Measurements from ENCODE around the gene PDCD2L. TPM values are rescaled to one million over a fixed set of nuclear protein-coding genes. Genes with fewer than 3 reads are reported as not detected.

The PDCD2L gene
- total and polyA plus RNA-seq, 10 of the 15 experiments (the other 5 are each of a cell fraction or from before 2014, with no cell fraction given): 7.2 to 41.3 (median 26.9) TPM

GRCh38 chr19:34357431-34357830 is 46.8 kb upstream of the PDCD2L start:
- 95% methylated on average over 4 of the region's 4 CpGs for WGBS (ENCODE audit: insufficient coverage, insufficient replicate concordance, low lambda C conversion rate, missing lambda C conversion rate)
- POLR2A ChIA-PET: interaction anchor here (0.5 kb wide), 1 partner anchor 140 kb away, joined by 10 read pairs; no protein-coding TSS in a partner anchor
- Histone ChIP-seq H3K4me2 (ENCODE audit: control insufficient read depth, insufficient read depth) (no peak overlapping the region), H3K27ac (ENCODE audit: control insufficient read depth, insufficient read depth) (0 out of 2 replicates have a peak overlapping the region, but pooled peaks have one; percentile 37), H2AFZ (ENCODE audit: control insufficient read depth, low read depth, low read length) (0 out of 2 replicates have a peak overlapping the region, but pooled peaks have one; percentile 11), H3K4me3 (no peak overlapping the region), H4K20me1 (ENCODE audit: control insufficient read depth, insufficient read depth) (no peaks in the 10 kb centered on the region), H3K36me3 (ENCODE audit: control insufficient read depth in 2 of 2, insufficient read depth in 2 of 2, low read length in 1 of 2) (peaks cover 0 to 4% of the 10 kb centered on the region in 2 experiments; a peak in 1 of 4 replicates), H3K27me3 (replicated peaks in 1 of 2; ENCODE audit: control insufficient read depth in 2 of 2, insufficient read depth in 2 of 2, low read length in 1 of 2) (no peaks in the 10 kb centered on the region), H3K9me3 (replicated peaks; ENCODE audit: control insufficient read depth, insufficient read depth, low read length) (no peaks in the 10 kb centered on the region), H3K9ac (ENCODE audit: control insufficient read depth, insufficient read depth, low read length) (0 out of 2 replicates have a peak overlapping the region, but pooled peaks have one; percentile 7), H3K4me1 (ENCODE audit: control insufficient read depth, insufficient read depth, low read length) (peaks cover 21% of the 10 kb centered on the region), H3K79me2 (ENCODE audit: control insufficient read depth, insufficient read depth, low read length) (peaks cover 3% of the 10 kb centered on the region)
- CTCF ChIA-PET: interaction anchor here (0.5 to 2.9 kb wide), 5 partner anchors 9 to 130 kb away, joined by 3 to 13 read pairs (median 5); no protein-coding TSS in a partner anchor
- FAIRE-seq (no peak), DNase-seq (ENCODE audit: low read depth, low spot score) (no peak), ATAC-seq (no peak)
- no peak for TF ChIP-seq NFIC (IDR thresholded peaks at IDR 0.05; ENCODE audit: low read depth, low read length)
- SMC1A ChIA-PET (ENCODE audit: uncharacterized antibody, unreplicated experiment): interaction anchor here (1.3 kb wide), 1 partner anchor 153 kb away, joined by 3 read pairs; no protein-coding TSS in a partner anchor
- RAD21 ChIA-PET (ENCODE audit: unreplicated experiment): no interaction called here
- in situ Hi-C loops (cut with MboI): no loop called here
- BruUV-seq (replicated peaks): no TSS peak
- intact Hi-C loops (cut with micrococcal nuclease; ENCODE audit: unreplicated experiment): no loop called here

GRCh38 chr19:34359140-34359953 is 44.9 kb upstream of the PDCD2L start:
- peak overlapping the region; percentile 46; the same call in 1 of the 2 replicates for H3K4me3 ChIP-seq
- ATAC-seq: peak; percentile 98
- SMC1A ChIA-PET (ENCODE audit: uncharacterized antibody, unreplicated experiment): interaction anchor here (0.6 to 1.7 kb wide), 6 partner anchors 8 to 869 kb away, joined by 3 to 6 read pairs (median 4); partner anchors contain the start of gene FAM187B
- H3K27me3 ChIP-seq (replicated peaks in 1 of 2; ENCODE audit: control insufficient read depth in 2 of 2, insufficient read depth in 2 of 2, low read length in 1 of 2): no peaks in the 10 kb centered on the region
- no peaks in the 10 kb centered on the region for H4K20me1 ChIP-seq (ENCODE audit: control insufficient read depth, insufficient read depth)
- peak; percentile 73 for FAIRE-seq
- DNase-seq (ENCODE audit: low read depth, low spot score): peak; percentile 99
- in situ Hi-C loops (cut with MboI): no loop called here
- H3K36me3 ChIP-seq (ENCODE audit: control insufficient read depth in 2 of 2, insufficient read depth in 2 of 2, low read length in 1 of 2): no peaks in the 10 kb centered on the region
- H2AFZ ChIP-seq (ENCODE audit: control insufficient read depth, low read depth, low read length): peak overlapping the region; percentile 93
- peak overlapping the region; percentile 75 for H3K9ac ChIP-seq (ENCODE audit: control insufficient read depth, insufficient read depth, low read length)
- RAD21 ChIA-PET (ENCODE audit: unreplicated experiment): interaction anchor here (2.3 kb wide), 1 partner anchor 71 kb away, joined by 6 read pairs; no protein-coding TSS in a partner anchor
- H3K4me1 ChIP-seq (ENCODE audit: control insufficient read depth, insufficient read depth, low read length): peaks cover 21% of the 10 kb centered on the region
- H3K9me3 ChIP-seq (replicated peaks; ENCODE audit: control insufficient read depth, insufficient read depth, low read length): no peaks in the 10 kb centered on the region
- intact Hi-C loops (cut with micrococcal nuclease; ENCODE audit: unreplicated experiment): no loop called here
- 6% methylated on average over 61 of the region's 61 CpGs for WGBS (ENCODE audit: insufficient coverage, insufficient replicate concordance, low lambda C conversion rate, missing lambda C conversion rate)
- POLR2A ChIA-PET: interaction anchor here (0.5 to 1.7 kb wide), 8 partner anchors 44 to 1279 kb away, joined by 3 to 10 read pairs (median 3); partner anchors contain the start of gene UBA2
- peak overlapping the region; percentile 99 for H3K4me2 ChIP-seq (ENCODE audit: control insufficient read depth, insufficient read depth)
- peak overlapping the region; percentile 90 for H3K27ac ChIP-seq (ENCODE audit: control insufficient read depth, insufficient read depth)
- BruUV-seq (replicated peaks): no TSS peak
- CTCF ChIA-PET: interaction anchor here (0.6 to 2.9 kb wide), 11 partner anchors 8 to 186 kb away, joined by 3 to 13 read pairs (median 4); no protein-coding TSS in a partner anchor
- H3K79me2 ChIP-seq (ENCODE audit: control insufficient read depth, insufficient read depth, low read length): peaks cover 3% of the 10 kb centered on the region
- no peak for TF ChIP-seq YBX1 (IDR thresholded peaks at IDR 0.05)
- peak; percentile 100 for TF ChIP-seq BHLHE40 (IDR thresholded peaks at IDR 0.05; ENCODE audit: borderline replicate concordance in 1 of 2, low read depth in 2 of 2, low read length in 1 of 2)
- no peak for TF ChIP-seq TBL1XR1 (IDR thresholded peaks at IDR 0.05; ENCODE audit: low read depth, low read length)
- no peak for TF ChIP-seq ZNF24 (IDR thresholded peaks at IDR 0.05)
- peak; percentile 78; the same call in 1 of the 2 replicates for TF ChIP-seq MXI1 (IDR thresholded peaks at IDR 0.05; ENCODE audit: low read depth, low read length)
- peak; percentile 38; the same call in 1 of the 2 replicates for TF ChIP-seq HCFC1 (IDR thresholded peaks at IDR 0.05; ENCODE audit: low read length)
- no peak for TF ChIP-seq RBBP5 (conservative IDR thresholded peaks at IDR 0.05)
- peak; percentile 100 for TF ChIP-seq BACH1 (IDR thresholded peaks at IDR 0.05; ENCODE audit: borderline replicate concordance)
- TF ChIP-seq CREB1 (IDR thresholded peaks at IDR 0.05; ENCODE audit: low read depth): no peak; the same call in 1 of the 2 replicates
- peak; percentile 67; the same call in 1 of the 2 replicates for TF ChIP-seq FOXK2 (IDR thresholded peaks at IDR 0.05)
- TF ChIP-seq CHD2 (IDR thresholded peaks at IDR 0.05; ENCODE audit: borderline replicate concordance, low read depth, low read length): no peak
- TF ChIP-seq POLR2AphosphoS5 (IDR thresholded peaks at IDR 0.05; ENCODE audit: low read length): peak; percentile 57; the same call in 1 of the 2 replicates
- no peak for TF ChIP-seq SIX5 (IDR thresholded peaks at IDR 0.05; ENCODE audit: low read depth, low read length, severe bottlenecking)
- no peak; the same call in 1 of the 2 replicates for TF ChIP-seq NR2C1 (IDR thresholded peaks at IDR 0.05)
- TF ChIP-seq TCF12 (IDR thresholded peaks at IDR 0.05; ENCODE audit: low read depth, low read length): no peak
- no peak for TF ChIP-seq NFIC (IDR thresholded peaks at IDR 0.05; ENCODE audit: low read depth, low read length)
- no peak for TF ChIP-seq BRCA1 (IDR thresholded peaks at IDR 0.05; ENCODE audit: low read depth, low read length)
- peak; percentile 100 for TF ChIP-seq IKZF1 (conservative IDR thresholded peaks at IDR 0.05)
